A549 (cell line): ENCODE results near the gene SMO.
"Not testable (repeated sequence)": the region's sequence is repeated elsewhere in the genome, so short reads cannot be mapped to it uniquely, and the experiment has no call there.

Experiments
- BHLHE40 ChIP-seq: IDR thresholded peaks from 2 replicates; pipeline ENCODE4 v1.6.1; 2012; ENCODE audit warnings: low read depth, low read length, inconsistent platforms
- CBX2 ChIP-seq: fragments of 200-600 bp; sonication (generic); IDR thresholded peaks from 2 replicates; pipeline ENCODE4 v1.6.1; 2016; ENCODE audit warnings: low read depth, mild to moderate bottlenecking, borderline replicate concordance
- CEBPB ChIP-seq, 2 experiments: fragments of >200 bp in 1 of 2; sonication (Bioruptor Twin) in 1 of 2; formaldehyde crosslinking in 1 of 2; IDR thresholded peaks; 2 replicates each; pipeline ENCODE4 v1.6.1; 2012 to 2016
- ESRRA ChIP-seq: fragments of 150-350 bp; IDR thresholded peaks from 2 replicates; pipeline ENCODE4 v1.6.1; 2014; ENCODE audit warnings: mild to moderate bottlenecking, low read length, borderline replicate concordance
- FOSB ChIP-seq: fragments of 250-450 bp; sonication (Bioruptor Pico); IDR thresholded peaks from 2 replicates; pipeline ENCODE4 v1.5.0; 2020; ENCODE audit warnings: mild to moderate bottlenecking, moderate library complexity
- HOXB13 ChIP-seq: fragments of 250-450 bp; sonication (Bioruptor Pico); IDR thresholded peaks from 2 replicates; pipeline ENCODE4 v1.5.0; 2020; ENCODE audit warnings: low read depth, mild to moderate bottlenecking, moderate library complexity
- MAFK ChIP-seq: fragments of 450-650 bp; IDR thresholded peaks from 2 replicates; pipeline ENCODE4 v1.6.1; 2014; ENCODE audit not compliant: partially characterized antibody
- PHF8 ChIP-seq: fragments of 200-600 bp; sonication (generic); IDR thresholded peaks from 2 replicates; pipeline ENCODE4 v1.6.1; 2016; ENCODE audit warnings: low read depth, mild to moderate bottlenecking, antibody characterized with exemption, moderate library complexity, borderline replicate concordance
- POLR2A ChIP-seq: IDR thresholded peaks from 2 replicates; pipeline ENCODE4 v1.6.1; 2012; ENCODE audit warnings: mild to moderate bottlenecking, low read length
- SMC3 ChIP-seq: fragments of >200 bp; sonication (Bioruptor Twin); formaldehyde crosslinking; IDR thresholded peaks from 3 replicates; pipeline ENCODE4 v1.6.1; 2018; ENCODE audit warnings: inconsistent platforms
- USF2 ChIP-seq: fragments of 450-650 bp; IDR thresholded peaks from 2 replicates; pipeline ENCODE4 v1.6.1; 2014; ENCODE audit warnings: antibody characterized with exemption
- ZSCAN20 ChIP-seq: fragments of 250-450 bp; sonication (Bioruptor Pico); IDR thresholded peaks from 2 replicates; pipeline ENCODE4 v1.8.0; 2022; ENCODE audit warnings: mild to moderate bottlenecking, moderate library complexity
- TF ChIP-seq, protein P1 (sequence below): fragments of >200 bp; sonication (Bioruptor Twin); formaldehyde crosslinking; IDR thresholded peaks from 3 replicates; pipeline ENCODE4 v1.5.1; 2016
- TF ChIP-seq, protein P2 (sequence below): IDR thresholded peaks from 2 replicates; pipeline ENCODE4 v1.6.1; 2012; ENCODE audit warnings: low read depth, borderline replicate concordance

GRCh38 chr7:129215691-129216090 is 27.3 kb downstream of the SMO start:
- TF ChIP-seq, protein P1, sequence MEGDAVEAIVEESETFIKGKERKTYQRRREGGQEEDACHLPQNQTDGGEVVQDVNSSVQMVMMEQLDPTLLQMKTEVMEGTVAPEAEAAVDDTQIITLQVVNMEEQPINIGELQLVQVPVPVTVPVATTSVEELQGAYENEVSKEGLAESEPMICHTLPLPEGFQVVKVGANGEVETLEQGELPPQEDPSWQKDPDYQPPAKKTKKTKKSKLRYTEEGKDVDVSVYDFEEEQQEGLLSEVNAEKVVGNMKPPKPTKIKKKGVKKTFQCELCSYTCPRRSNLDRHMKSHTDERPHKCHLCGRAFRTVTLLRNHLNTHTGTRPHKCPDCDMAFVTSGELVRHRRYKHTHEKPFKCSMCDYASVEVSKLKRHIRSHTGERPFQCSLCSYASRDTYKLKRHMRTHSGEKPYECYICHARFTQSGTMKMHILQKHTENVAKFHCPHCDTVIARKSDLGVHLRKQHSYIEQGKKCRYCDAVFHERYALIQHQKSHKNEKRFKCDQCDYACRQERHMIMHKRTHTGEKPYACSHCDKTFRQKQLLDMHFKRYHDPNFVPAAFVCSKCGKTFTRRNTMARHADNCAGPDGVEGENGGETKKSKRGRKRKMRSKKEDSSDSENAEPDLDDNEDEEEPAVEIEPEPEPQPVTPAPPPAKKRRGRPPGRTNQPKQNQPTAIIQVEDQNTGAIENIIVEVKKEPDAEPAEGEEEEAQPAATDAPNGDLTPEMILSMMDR = not testable (repeated sequence)
- not testable (repeated sequence) for TF ChIP-seq BHLHE40; CBX2; HOXB13 (CRISPR knock-in tag); MAFK; ZSCAN20; CEBPB (IDR thresholded peaks at IDR 0.05); POLR2A; SMC3; PHF8; USF2; ESRRA; FOSB (CRISPR knock-in tag)
- TF ChIP-seq, protein P2, sequence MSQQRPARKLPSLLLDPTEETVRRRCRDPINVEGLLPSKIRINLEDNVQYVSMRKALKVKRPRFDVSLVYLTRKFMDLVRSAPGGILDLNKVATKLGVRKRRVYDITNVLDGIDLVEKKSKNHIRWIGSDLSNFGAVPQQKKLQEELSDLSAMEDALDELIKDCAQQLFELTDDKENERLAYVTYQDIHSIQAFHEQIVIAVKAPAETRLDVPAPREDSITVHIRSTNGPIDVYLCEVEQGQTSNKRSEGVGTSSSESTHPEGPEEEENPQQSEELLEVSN = not testable (repeated sequence)
